Omental fat pad (tissue), 4 donors: Measurements from ENCODE around the gene VPS35L. TPM values are rescaled to one million over a fixed set of nuclear protein-coding genes. Genes with fewer than 3 reads are reported as not detected.

Experiments used
- ATAC-seq: fragments of 150-250 bp; one replicate; pipeline ENCODE4 v1.9.1; 2016; ENCODE audit warnings: mild to moderate bottlenecking, moderate library complexity; ENCODE audit not compliant: low FRiP score
- DNase-seq: peaks from one replicate; pipeline ENCODE4 v3.0.0-alpha.2; 2019; ENCODE audit warnings: low spot score
- total RNA-seq, 4 donors: library from RNA; depleted of rRNA; stranded (reverse); fragments of >200 nt; gene quantifications; one replicate each; pipeline ENCODE4 v1.1.0, GENCODE V29; 2016
- TF ChIP-seq, protein P1 (sequence below), 3 donors: fragments of 450-650 bp; IDR thresholded peaks; one replicate each; pipeline ENCODE4 v1.5.1; 2016 to 2017; ENCODE audit warnings: antibody characterized with exemption in 3 of 3, mild to moderate bottlenecking in 3 of 3, moderate library complexity in 2 of 3

Gene VPS35L
- total RNA-seq, 4 donors from 2014 or later = 42.4 to 59.3 (median 43.1) TPM

- ATAC-seq = no peak
- TF ChIP-seq, protein P1, sequence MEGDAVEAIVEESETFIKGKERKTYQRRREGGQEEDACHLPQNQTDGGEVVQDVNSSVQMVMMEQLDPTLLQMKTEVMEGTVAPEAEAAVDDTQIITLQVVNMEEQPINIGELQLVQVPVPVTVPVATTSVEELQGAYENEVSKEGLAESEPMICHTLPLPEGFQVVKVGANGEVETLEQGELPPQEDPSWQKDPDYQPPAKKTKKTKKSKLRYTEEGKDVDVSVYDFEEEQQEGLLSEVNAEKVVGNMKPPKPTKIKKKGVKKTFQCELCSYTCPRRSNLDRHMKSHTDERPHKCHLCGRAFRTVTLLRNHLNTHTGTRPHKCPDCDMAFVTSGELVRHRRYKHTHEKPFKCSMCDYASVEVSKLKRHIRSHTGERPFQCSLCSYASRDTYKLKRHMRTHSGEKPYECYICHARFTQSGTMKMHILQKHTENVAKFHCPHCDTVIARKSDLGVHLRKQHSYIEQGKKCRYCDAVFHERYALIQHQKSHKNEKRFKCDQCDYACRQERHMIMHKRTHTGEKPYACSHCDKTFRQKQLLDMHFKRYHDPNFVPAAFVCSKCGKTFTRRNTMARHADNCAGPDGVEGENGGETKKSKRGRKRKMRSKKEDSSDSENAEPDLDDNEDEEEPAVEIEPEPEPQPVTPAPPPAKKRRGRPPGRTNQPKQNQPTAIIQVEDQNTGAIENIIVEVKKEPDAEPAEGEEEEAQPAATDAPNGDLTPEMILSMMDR (IDR thresholded peaks at IDR 0.05) = no peak
- no peak for DNase-seq
These were observed 125.4 kb downstream of the VPS35L start for GRCh38 chr16:19680881-19681340.

DNA sequence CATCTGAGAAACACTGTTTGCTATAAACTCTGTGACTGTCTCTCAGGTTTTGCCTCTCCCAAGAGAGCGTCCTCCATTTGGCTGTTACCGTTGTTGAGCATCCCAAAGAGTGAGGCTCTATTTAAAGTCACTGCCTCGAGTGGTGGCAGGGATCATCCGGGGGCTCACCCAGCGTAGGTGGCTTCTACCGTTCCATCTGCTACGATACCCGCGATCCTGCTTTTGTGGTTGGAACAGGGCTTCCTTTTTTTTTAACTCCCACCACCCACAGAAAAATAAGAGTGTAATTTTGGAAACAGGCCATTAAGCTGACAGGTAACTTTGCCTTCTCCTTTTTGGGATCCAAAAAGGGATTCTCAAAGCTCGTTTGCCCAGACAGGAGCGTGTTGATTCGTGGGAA, 126.1 kb downstream of the VPS35L start:
- TF ChIP-seq, protein P1 (IDR thresholded peaks at IDR 0.05) = no peak
- ATAC-seq (no peak), DNase-seq (no peak)

DNA sequence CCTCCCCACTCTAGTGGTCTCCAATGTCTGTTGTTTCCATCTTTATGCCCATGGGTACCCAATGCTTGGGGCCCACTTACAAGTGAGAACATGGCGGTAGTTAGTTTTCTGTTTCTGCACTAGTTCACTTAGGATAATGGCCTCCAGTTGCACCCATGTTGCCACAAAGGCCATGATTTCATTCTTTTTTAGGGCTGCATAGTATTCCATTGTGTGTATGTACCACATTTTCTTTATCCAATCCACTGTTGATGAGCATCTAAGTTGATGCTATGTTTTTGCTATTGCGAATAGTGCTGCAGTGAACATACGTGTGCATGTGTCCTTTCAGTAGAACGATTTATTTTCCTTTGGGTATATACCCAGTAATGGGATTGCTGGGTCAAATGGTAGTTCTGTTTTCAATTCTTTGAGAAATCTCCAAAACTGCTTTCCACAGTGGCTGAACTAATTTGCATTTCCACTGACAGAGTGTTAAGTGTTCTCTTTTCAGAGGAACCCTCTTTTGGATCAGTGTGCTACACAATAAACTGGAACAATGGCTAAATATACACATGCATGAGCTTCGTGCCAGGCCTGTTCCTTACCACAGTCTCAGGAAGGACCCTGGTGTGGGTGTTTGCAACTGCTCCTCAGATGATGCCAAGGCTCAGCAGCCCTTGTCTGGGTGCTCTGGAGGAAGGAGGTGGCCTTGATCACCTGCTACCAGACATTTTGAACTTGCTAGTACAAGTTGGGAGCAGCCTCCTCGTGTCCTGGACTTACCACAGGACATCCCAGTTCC, 128.1 kb downstream of the VPS35L start:
- no peak for ATAC-seq
- DNase-seq = no peak
- TF ChIP-seq, protein P1 (IDR thresholded peaks at IDR 0.05) = no peak

DNA sequence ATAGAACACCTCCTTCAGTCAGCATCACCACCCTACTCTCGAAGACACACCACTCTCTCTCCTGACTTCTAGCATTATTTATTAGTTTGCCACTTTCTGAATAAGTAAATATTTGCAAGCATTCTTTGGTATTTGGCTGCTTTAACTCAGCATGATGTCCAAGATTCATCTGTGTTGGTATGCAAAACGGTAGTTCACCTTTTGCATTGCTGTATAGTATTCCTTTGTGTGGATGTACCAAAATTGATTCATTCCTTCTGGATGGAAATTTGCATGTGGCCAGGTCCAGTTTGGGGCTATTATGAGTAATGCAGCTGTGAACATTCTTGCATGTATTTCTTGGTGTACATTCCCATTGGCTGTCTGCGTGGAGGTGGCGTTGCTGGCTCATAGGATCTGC, 129.7 kb downstream of the VPS35L start:
- TF ChIP-seq, protein P1 (IDR thresholded peaks at IDR 0.05) = no peak
- DNase-seq (no peak), ATAC-seq (no peak)

- DNase-seq (no peak), ATAC-seq (no peak)
- TF ChIP-seq, protein P1 (IDR thresholded peaks at IDR 0.05) = no peak
These were observed 131.8 kb downstream of the VPS35L start for GRCh38 chr16:19687279-19687678.

DNA sequence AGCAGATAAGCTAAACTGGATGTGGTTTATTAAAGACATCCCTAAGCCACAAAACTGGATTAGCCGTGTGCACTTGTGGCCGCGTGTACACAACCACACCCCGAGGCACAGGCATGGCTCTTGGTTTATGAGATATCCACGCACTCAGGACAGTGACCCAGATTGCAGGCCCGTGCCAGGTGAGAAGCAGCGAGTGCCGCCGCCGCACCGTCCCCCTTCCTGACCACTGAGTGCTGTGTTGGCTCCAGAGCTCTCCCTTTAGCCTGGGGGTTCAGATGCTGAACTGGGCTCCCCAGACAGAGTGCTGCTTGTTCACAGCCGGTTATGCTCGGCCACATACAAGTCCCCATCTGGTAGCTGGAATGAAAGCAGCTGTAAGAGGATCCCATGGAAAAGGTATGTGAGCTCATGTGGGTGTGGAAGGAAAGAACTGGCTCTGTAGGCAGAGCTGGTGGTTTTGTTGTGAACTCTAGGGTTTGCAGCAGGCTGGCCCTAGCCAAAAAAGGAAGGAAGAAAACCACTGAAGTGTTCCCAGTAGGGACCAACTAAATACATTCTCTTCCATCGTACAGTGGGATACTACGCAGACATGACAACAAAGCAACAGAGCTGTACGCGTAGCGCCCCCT, 133.0 kb downstream of the VPS35L start:
- DNase-seq (no peak), ATAC-seq (no peak)
- TF ChIP-seq, protein P1 (IDR thresholded peaks at IDR 0.05) = no peak

DNA sequence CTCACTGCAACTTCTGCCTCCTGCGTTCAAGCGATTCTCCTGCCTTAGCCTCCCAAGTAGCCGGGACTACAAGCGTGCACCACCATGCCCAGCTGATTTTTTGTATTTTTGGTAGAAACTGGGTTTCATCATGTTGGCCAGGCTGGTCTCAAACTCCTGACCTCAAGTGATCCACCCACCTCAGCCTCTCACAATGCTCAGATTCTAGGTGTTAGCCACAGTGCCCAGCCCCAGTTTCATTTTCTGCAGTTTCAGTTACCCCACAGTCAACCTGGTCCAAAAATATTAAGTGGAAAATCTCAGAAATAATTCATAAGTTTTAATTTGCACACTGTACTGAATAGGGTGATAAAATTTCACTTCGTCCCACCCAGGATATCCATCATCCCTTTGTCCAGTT, 133.8 kb downstream of the VPS35L start:
- TF ChIP-seq, protein P1 (IDR thresholded peaks at IDR 0.05) = no peak
- no peak for ATAC-seq
- no peak for DNase-seq
